ENCODE measurements around the gene SCTR.
A peak's percentile ranks its signal among the peaks of the same experiment; 100 is the strongest.

SCTR gene

DNA sequence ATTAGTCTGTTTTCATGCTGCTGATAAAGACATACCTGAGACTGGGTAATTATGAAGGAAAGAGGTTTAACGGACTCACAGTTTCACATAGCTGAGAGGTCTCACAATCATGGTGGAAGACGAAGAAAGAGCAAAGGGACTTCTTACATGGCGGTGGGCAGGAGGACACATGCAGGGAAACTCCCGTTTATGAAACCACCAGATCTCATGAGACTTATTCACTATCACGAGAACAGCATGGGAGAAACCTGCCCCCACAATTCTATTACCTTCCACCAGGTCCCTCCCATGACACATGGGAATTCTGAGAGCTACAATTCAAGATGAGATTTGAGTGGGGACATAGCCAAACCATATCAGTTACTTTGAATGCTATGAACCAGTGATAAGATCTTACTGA is 44.1 kb downstream of the SCTR start:
- no peak for FAIRE-seq
- TF ChIP-seq, protein P1, sequence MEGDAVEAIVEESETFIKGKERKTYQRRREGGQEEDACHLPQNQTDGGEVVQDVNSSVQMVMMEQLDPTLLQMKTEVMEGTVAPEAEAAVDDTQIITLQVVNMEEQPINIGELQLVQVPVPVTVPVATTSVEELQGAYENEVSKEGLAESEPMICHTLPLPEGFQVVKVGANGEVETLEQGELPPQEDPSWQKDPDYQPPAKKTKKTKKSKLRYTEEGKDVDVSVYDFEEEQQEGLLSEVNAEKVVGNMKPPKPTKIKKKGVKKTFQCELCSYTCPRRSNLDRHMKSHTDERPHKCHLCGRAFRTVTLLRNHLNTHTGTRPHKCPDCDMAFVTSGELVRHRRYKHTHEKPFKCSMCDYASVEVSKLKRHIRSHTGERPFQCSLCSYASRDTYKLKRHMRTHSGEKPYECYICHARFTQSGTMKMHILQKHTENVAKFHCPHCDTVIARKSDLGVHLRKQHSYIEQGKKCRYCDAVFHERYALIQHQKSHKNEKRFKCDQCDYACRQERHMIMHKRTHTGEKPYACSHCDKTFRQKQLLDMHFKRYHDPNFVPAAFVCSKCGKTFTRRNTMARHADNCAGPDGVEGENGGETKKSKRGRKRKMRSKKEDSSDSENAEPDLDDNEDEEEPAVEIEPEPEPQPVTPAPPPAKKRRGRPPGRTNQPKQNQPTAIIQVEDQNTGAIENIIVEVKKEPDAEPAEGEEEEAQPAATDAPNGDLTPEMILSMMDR (IDR thresholded peaks at IDR 0.05; ENCODE audit: insufficient read depth, missing control alignments): no peak
- DNase-seq (ENCODE audit: insufficient read length, low spot score): no peak

DNA sequence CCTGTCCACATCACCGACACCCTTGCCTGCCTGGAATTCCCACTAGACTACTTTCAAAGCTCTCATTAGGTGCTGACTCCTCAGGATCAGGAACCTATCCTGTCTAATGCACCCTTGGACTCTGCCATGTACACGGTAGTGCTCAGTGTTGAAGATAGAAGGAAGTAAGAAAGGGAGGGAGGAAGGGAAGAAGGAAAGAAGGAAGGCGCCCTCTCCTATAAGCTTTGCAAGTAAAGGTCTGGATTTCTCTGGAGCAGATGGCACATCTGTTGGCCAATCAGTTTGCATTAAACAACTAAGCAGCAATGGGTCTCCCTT is 45.3 kb downstream of the SCTR start:
- FAIRE-seq (no peak), DNase-seq (ENCODE audit: insufficient read length, low spot score) (no peak)
- TF ChIP-seq, protein P1 (IDR thresholded peaks at IDR 0.05; ENCODE audit: insufficient read depth, missing control alignments): no peak

DNA sequence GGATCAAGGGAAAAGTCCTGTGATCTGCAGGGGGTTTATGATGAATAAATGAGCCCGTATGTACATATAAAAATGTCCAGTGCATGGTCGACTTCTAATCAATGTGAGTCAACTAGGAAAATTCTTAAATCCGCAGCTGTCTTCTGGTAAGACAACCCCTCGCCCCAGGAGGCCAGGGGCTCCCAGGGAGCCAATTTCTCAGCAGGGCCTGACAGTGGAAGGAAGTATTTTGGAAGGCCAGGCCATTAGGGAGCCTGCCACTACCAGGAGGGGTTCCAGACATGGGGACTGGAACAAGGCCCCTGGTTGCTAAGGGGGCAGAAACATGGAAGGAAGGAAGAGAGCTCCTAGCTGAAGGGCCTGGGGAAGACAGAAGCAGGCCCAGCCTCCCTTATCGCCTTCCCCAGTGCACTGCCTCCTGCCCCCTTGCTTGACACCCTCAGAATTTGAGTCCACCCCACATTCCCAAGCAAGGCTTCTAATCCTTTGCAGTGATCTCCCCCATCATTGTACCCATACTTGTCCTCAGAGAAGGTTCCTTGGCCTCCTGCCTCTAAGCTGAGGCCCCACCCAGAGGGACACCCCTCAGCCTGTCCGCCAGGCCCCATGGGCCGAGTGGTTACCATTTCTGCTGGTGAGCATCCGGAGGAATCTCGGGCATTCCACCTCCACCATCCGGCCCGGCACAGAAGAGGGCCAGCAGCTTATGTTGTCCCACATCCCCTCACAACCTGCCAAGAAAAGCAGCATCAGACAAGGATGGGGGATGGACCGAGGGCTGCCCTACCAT is 45.9 kb downstream of the SCTR start:
- no peak for FAIRE-seq
- no peak for DNase-seq (ENCODE audit: insufficient read length, low spot score)

DNA sequence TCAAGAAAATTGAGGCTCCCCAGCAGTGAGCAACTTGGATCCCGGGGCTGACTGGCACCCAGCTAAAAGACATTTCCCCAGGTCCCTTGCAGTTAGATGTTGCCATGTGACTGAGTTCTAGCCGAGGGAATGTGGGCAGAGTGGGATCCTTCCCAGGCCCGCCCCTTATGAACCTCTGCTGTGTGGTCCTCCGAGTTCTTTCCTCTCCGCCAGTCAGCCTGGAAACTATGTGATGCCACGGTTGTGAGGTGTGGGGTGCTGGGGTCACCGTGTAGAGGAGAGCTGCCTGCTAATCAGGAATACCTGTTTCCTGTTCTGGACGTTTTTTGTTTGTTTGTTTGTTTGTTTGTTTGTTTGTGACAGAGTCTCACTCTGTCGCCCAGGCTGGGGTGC is 47.2 kb downstream of the SCTR start:
- DNase-seq (ENCODE audit: insufficient read length, low spot score) (no peak), FAIRE-seq (no peak)
- TF ChIP-seq, protein P1 (IDR thresholded peaks at IDR 0.05; ENCODE audit: insufficient read depth, missing control alignments): no peak

More for the DNA sequence above, 45.9 kb downstream of the SCTR start:
- TF ChIP-seq, protein P1 (IDR thresholded peaks at IDR 0.05; ENCODE audit: insufficient read depth, missing control alignments): no peak

DNA sequence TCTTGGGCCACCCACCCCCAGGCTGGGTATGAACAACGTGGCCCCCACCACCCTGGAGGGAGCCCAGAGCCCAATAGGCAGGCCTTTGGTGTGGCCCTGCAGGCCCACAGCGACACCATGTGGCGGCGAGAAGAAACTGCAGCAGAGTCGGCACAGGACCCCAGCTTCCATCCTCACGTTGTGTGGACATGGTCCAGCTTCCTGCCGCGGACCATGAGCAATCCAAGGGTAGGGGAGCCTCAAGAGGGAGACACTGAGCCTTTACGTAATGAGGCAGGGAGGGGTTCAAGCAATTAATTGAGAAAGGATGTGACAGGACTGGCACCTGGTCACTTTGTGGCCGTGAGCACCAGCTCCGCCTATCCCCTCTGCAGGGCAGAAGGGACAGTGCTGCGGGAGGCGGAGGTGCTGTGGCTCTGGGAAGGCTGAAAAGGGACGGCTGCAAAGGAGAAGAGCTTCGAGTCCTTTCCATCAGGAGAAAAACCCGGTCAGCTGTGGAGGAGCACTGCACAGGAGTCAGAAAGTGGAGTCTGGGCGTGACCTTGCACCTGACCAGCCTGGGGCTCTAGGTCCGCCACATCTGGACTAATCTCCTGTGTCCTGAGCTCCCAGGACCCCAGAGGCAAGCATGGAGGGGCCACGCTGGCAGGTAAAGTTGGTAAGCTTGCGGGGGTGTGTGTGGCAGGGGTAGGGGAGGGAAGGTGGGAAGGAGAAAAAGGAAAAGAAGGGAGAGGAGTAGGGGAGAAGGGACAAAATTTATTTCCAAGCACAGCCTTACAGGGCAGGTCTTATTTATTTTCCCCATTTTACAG is 47.8 kb downstream of the SCTR start:
- peak; percentile 68 for DNase-seq (ENCODE audit: insufficient read length, low spot score)
- TF ChIP-seq, protein P1 (IDR thresholded peaks at IDR 0.05; ENCODE audit: insufficient read depth, missing control alignments): peak; percentile 85
- FAIRE-seq: no peak

DNA sequence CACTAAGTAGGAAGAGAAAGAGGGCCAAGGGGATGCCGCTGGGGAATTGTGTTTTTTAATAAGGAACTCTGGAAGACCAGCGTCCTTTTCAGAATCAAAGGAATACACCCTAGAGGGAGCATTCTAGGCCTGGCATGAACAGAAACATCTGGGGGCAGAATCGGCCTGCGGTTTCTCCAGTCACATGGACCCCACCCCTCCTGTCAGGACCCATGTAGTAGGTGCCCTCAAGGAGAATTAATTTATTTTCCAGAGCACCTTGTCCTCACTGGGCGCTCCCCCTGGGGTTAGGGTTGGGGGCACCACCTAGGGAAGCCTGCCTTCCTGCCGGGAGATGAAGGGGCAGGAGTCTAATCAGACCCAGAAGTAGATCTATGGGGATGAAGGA is 48.4 kb downstream of the SCTR start:
- FAIRE-seq (no peak), DNase-seq (ENCODE audit: insufficient read length, low spot score) (no peak)
- TF ChIP-seq, protein P1 (IDR thresholded peaks at IDR 0.05; ENCODE audit: insufficient read depth, missing control alignments): no peak

Data from D721Med (cell line).